ENCODE data around the gene SOAT2.

Gene SOAT2

GRCh38 chr12:53060064-53060720, 43.1 kb upstream of the SOAT2 start:
- TF ChIP-seq FOXP2 (optimal IDR thresholded peaks at IDR 0.05; ENCODE audit: borderline replicate concordance, extremely low read depth, extremely low read length, insufficient read depth): no peak
- no peak for TF ChIP-seq TAF1 (IDR thresholded peaks at IDR 0.05; ENCODE audit: borderline replicate concordance, insufficient read depth, low read length)
- TF ChIP-seq POLR2AphosphoS5 (IDR thresholded peaks at IDR 0.05; ENCODE audit: low read depth, low read length): no peak
- TF ChIP-seq SIN3A (IDR thresholded peaks at IDR 0.05; ENCODE audit: borderline replicate concordance, insufficient read depth, low read length): no peak
- no peak for TF ChIP-seq REST (IDR thresholded peaks at IDR 0.05; ENCODE audit: insufficient read depth in 1 of 2, low read depth in 2 of 2, low read length in 2 of 2)

DNA sequence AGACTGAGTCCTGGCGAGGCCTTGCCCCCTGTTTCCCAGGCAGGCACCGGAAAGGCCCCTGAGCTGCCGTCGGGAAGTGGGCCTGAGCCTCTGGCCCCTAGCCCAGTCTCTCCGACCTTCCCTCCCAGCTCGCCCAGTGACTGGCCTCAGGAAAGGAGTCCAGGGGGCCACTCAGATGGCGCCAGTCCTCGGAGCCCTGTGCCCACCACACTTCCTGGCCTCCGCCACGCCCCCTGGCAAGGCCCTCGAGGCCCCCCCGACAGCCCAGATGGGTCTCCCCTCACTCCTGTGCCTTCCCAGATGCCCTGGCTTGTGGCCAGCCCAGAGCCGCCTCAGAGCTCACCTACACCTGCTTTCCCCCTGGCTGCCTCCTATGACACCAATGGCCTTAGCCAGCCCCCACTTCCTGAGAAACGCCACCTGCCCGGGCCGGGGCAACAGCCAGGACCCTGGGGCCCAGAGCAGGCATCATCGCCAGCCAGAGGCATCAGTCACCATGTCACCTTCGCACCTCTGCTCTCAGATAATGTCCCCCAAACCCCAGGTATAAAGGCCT, 42.5 kb upstream of the SOAT2 start:
- no peak for TF ChIP-seq FOXP2 (optimal IDR thresholded peaks at IDR 0.05; ENCODE audit: borderline replicate concordance, extremely low read depth, extremely low read length, insufficient read depth)
- no peak for TF ChIP-seq TAF1 (IDR thresholded peaks at IDR 0.05; ENCODE audit: borderline replicate concordance, insufficient read depth, low read length)
- no peak for TF ChIP-seq POLR2AphosphoS5 (IDR thresholded peaks at IDR 0.05; ENCODE audit: low read depth, low read length)
- no peak for TF ChIP-seq SIN3A (IDR thresholded peaks at IDR 0.05; ENCODE audit: borderline replicate concordance, insufficient read depth, low read length)
- no peak for TF ChIP-seq REST (IDR thresholded peaks at IDR 0.05; ENCODE audit: insufficient read depth in 1 of 2, low read depth in 2 of 2, low read length in 2 of 2)

GRCh38 chr12:53061404-53062010, 41.8 kb upstream of the SOAT2 start:
- TF ChIP-seq POLR2AphosphoS5 (IDR thresholded peaks at IDR 0.05; ENCODE audit: low read depth, low read length) (no peak), FOXP2 (optimal IDR thresholded peaks at IDR 0.05; ENCODE audit: borderline replicate concordance, extremely low read depth, extremely low read length, insufficient read depth) (peak; percentile 83), TAF1 (IDR thresholded peaks at IDR 0.05; ENCODE audit: borderline replicate concordance, insufficient read depth, low read length) (no peak), SIN3A (IDR thresholded peaks at IDR 0.05; ENCODE audit: borderline replicate concordance, insufficient read depth, low read length) (no peak), REST (IDR thresholded peaks at IDR 0.05; ENCODE audit: insufficient read depth in 1 of 2, low read depth in 2 of 2, low read length in 2 of 2) (no peak)

DNA sequence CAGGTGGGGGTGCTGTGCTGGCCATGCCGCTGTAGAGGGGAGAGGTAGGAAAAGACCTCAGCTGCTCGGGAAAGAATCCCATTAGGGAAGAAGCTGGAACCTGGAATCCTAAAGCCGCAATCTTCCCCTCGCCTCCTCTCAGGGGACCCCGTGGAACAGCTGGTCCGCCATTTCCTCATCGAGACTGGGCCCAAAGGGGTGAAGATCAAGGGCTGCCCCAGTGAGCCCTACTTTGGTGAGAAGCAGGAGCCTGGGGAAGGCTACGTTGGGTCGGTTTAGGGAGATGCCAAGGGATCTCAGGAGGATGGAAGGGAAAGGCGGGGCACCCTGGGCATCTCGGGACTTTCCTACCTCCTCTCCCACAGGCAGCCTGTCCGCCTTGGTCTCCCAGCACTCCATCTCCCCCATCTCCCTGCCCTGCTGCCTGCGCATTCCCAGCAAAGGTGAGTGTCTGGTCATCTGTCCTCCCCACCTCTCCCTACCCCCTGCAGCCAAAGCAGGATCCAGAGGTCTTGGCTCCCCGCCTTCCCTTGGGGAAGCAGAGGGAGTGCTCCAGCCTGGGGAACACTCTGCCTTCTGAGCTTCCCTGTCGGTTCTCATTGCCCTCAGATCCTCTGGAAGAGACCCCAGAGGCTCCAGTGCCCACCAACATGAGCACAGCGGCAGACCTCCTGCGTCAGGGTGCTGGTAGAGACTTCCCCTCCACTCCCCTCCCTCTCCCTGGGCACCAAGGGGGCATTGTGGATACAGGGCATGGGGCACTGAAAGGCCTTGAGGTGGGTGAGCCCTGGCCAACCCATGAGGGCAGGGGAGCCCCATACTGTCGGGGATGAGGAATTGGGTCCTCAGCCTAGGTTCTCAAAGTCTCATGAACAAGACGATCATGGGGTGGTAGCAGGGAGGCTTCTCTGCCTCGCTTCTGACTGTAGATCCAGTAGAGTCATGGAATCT, 41.0 kb upstream of the SOAT2 start:
- TF ChIP-seq SIN3A (IDR thresholded peaks at IDR 0.05; ENCODE audit: borderline replicate concordance, insufficient read depth, low read length) (no peak), TAF1 (IDR thresholded peaks at IDR 0.05; ENCODE audit: borderline replicate concordance, insufficient read depth, low read length) (no peak), FOXP2 (optimal IDR thresholded peaks at IDR 0.05; ENCODE audit: borderline replicate concordance, extremely low read depth, extremely low read length, insufficient read depth) (no peak), POLR2AphosphoS5 (IDR thresholded peaks at IDR 0.05; ENCODE audit: low read depth, low read length) (no peak), REST (IDR thresholded peaks at IDR 0.05; ENCODE audit: insufficient read depth in 1 of 2, low read depth in 2 of 2, low read length in 2 of 2) (no peak)
